ENCODE results near the gene ARHGAP19. TPM values are rescaled to one million over a fixed set of nuclear protein-coding genes. Genes with fewer than 3 reads are reported as not detected.
A peak's percentile ranks its signal among the peaks of the same experiment; 100 is the strongest.

ARHGAP19 gene
- total RNA-seq, 1 experiment from 2014 or later: 28.9 TPM

DNA sequence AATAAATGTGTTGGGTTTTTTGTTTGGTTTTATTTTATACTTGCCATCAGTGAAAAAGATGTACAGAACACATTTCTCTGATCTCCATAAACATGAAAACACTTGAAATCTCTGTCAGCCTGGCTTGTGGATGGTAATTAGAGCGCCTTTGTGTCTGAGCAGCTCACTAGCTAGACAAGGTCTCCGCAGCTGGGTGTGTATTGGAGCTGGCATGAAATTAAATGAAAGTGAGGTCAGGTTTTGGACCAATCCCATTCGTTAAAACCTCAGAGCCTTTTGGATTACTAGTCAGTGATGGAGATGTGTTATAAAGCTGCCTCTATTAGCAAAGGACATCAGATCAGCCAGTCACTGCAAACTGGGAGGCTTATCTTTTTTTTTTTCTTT is 29.4 kb upstream of the ARHGAP19 start:
- no peaks in the 10 kb centered on the region for H3K9me3 ChIP-seq (ENCODE audit: control insufficient read depth, insufficient read depth, low read depth, low read length)
- TF ChIP-seq POLR2AphosphoS5 (IDR thresholded peaks at IDR 0.05; ENCODE audit: low read depth, low read length): no peak
- no peak for TF ChIP-seq TCF7L2 (IDR thresholded peaks at IDR 0.05; ENCODE audit: low read depth, low read length)
- no peak for TF ChIP-seq SIN3A (IDR thresholded peaks at IDR 0.05; ENCODE audit: borderline replicate concordance, insufficient read depth, low read depth, low read length)
- no peak overlapping the region for H3K4me3 ChIP-seq (ENCODE audit: low read depth in 2 of 2, low read length in 2 of 2)
- intact Hi-C loops (cut with micrococcal nuclease; ENCODE audit: unreplicated experiment) (no loop called here), in situ Hi-C loops (cut with HindIII; ENCODE audit: low pct_unique_long_range_greater_than_20kb, low sequenced_read_pairs) (no loop called here)
- DNase-seq (ENCODE audit: low read depth, low spot score) (no peak), ATAC-seq (no peak)
- peak overlapping the region; percentile 64 for H3K27ac ChIP-seq (ENCODE audit: low read length)
- H3K36me3 ChIP-seq (ENCODE audit: control insufficient read depth, insufficient read depth, low read length): no peaks in the 10 kb centered on the region
- CTCF ChIA-PET: no interaction called here
- POLR2A ChIA-PET: interaction anchor here (0.6 kb wide), 1 partner anchor 33 kb away, joined by 5 read pairs; no protein-coding TSS in a partner anchor
- BruUV-seq (replicated peaks): no TSS peak
- peaks cover 47% of the 10 kb centered on the region for H3K4me1 ChIP-seq (ENCODE audit: control insufficient read depth, insufficient read depth, low read length)
- no peaks in the 10 kb centered on the region for H3K27me3 ChIP-seq (ENCODE audit: control insufficient read depth, insufficient read depth, low read length)

DNA sequence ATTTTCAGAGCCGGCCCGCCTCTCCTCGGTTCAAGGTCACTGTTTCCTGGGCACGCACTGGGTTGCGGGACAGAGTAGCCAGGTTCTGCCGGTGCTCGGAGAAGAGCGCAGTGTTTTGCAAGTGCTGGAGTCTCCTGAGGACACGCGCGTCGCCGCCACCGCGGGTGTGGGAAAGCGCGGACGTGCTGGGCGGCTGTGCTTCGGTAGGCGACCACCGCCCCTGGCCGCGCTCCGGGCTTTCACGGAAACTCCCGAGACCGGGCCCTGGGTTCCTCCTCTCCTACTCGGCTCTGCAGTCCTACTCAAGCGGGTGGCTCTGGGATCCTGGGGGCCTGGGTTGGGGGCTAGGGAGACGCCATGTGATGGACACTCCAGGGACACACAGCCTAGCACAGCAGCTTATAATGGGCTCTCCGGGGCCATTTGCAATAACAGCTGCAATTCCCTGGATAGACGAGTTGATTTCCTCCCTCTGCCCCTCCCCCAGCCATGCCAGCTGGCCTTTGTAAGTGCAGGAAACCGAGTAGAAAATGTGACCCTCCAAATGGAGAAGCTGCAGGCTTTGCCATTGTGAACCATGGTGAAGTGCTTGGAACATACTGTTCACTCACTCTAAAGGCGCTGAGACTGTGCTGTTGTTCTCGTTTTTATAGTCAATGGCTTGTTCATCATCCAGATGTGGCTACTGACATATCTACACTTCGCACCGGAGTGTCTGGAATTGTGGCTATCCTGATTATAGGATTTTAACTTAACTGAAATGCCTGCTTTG is 28.8 kb upstream of the ARHGAP19 start:
- BruUV-seq (replicated peaks): no TSS peak
- ChIA-PET CTCF (no interaction called here), POLR2A (no interaction called here)
- DNase-seq (ENCODE audit: low read depth, low spot score): no peak
- intact Hi-C loops (cut with micrococcal nuclease; ENCODE audit: unreplicated experiment) (no loop called here), in situ Hi-C loops (cut with HindIII; ENCODE audit: low pct_unique_long_range_greater_than_20kb, low sequenced_read_pairs) (no loop called here)
- peak overlapping the region; percentile 64 for H3K27ac ChIP-seq (ENCODE audit: low read length)
- peaks cover 42% of the 10 kb centered on the region for H3K4me1 ChIP-seq (ENCODE audit: control insufficient read depth, insufficient read depth, low read length)
- ATAC-seq: no peak
- H3K4me3 ChIP-seq (ENCODE audit: low read depth in 2 of 2, low read length in 2 of 2): no peak overlapping the region
- no peaks in the 10 kb centered on the region for H3K9me3 ChIP-seq (ENCODE audit: control insufficient read depth, insufficient read depth, low read depth, low read length)
- H3K27me3 ChIP-seq (ENCODE audit: control insufficient read depth, insufficient read depth, low read length): no peaks in the 10 kb centered on the region
- no peaks in the 10 kb centered on the region for H3K36me3 ChIP-seq (ENCODE audit: control insufficient read depth, insufficient read depth, low read length)
- TF ChIP-seq, protein P1, sequence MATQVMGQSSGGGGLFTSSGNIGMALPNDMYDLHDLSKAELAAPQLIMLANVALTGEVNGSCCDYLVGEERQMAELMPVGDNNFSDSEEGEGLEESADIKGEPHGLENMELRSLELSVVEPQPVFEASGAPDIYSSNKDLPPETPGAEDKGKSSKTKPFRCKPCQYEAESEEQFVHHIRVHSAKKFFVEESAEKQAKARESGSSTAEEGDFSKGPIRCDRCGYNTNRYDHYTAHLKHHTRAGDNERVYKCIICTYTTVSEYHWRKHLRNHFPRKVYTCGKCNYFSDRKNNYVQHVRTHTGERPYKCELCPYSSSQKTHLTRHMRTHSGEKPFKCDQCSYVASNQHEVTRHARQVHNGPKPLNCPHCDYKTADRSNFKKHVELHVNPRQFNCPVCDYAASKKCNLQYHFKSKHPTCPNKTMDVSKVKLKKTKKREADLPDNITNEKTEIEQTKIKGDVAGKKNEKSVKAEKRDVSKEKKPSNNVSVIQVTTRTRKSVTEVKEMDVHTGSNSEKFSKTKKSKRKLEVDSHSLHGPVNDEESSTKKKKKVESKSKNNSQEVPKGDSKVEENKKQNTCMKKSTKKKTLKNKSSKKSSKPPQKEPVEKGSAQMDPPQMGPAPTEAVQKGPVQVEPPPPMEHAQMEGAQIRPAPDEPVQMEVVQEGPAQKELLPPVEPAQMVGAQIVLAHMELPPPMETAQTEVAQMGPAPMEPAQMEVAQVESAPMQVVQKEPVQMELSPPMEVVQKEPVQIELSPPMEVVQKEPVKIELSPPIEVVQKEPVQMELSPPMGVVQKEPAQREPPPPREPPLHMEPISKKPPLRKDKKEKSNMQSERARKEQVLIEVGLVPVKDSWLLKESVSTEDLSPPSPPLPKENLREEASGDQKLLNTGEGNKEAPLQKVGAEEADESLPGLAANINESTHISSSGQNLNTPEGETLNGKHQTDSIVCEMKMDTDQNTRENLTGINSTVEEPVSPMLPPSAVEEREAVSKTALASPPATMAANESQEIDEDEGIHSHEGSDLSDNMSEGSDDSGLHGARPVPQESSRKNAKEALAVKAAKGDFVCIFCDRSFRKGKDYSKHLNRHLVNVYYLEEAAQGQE (IDR thresholded peaks at IDR 0.05; ENCODE audit: insufficient read depth in 1 of 2, low read depth in 2 of 2, low read length in 1 of 2): no peak
- no peak for TF ChIP-seq POLR2AphosphoS5 (IDR thresholded peaks at IDR 0.05; ENCODE audit: low read depth, low read length)
- TF ChIP-seq TCF7L2 (IDR thresholded peaks at IDR 0.05; ENCODE audit: low read depth, low read length): no peak
- TF ChIP-seq SIN3A (IDR thresholded peaks at IDR 0.05; ENCODE audit: borderline replicate concordance, insufficient read depth, low read depth, low read length): no peak
- TF ChIP-seq, protein P2, sequence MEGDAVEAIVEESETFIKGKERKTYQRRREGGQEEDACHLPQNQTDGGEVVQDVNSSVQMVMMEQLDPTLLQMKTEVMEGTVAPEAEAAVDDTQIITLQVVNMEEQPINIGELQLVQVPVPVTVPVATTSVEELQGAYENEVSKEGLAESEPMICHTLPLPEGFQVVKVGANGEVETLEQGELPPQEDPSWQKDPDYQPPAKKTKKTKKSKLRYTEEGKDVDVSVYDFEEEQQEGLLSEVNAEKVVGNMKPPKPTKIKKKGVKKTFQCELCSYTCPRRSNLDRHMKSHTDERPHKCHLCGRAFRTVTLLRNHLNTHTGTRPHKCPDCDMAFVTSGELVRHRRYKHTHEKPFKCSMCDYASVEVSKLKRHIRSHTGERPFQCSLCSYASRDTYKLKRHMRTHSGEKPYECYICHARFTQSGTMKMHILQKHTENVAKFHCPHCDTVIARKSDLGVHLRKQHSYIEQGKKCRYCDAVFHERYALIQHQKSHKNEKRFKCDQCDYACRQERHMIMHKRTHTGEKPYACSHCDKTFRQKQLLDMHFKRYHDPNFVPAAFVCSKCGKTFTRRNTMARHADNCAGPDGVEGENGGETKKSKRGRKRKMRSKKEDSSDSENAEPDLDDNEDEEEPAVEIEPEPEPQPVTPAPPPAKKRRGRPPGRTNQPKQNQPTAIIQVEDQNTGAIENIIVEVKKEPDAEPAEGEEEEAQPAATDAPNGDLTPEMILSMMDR (IDR thresholded peaks at IDR 0.05): no peak

DNA sequence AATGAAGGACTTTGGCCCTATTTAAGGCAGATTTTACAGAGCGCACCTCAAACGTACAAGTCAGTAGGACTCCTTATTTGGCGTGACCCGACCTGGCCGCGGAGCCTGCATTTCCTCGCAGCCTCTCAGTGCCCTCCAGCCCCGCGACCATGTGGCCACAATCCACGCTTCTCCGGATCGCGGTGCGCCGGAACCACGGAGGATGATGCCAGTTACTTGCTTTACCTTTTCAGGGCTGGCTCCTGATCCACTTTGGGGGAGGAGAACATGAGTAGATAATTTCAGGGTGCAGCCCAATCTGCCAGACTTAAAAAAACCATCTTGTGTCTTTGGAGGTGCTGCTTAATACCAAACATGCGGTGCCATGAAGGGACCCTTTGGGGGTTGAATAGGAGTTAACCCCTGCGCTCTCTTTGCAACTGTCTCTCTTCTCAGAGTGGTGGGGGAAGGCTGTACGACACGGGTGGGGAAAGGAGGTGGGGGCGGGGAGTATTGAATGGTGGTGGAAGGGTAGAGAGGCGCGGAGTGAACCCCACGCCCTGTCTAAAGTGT is 28.1 kb upstream of the ARHGAP19 start:
- Histone ChIP-seq H3K4me3 (ENCODE audit: low read depth in 2 of 2, low read length in 2 of 2) (peak overlapping the region; percentile 47 to 56), H3K9me3 (ENCODE audit: control insufficient read depth, insufficient read depth, low read depth, low read length) (no peaks in the 10 kb centered on the region), H3K27me3 (ENCODE audit: control insufficient read depth, insufficient read depth, low read length) (no peaks in the 10 kb centered on the region), H3K36me3 (ENCODE audit: control insufficient read depth, insufficient read depth, low read length) (no peaks in the 10 kb centered on the region), H3K4me1 (ENCODE audit: control insufficient read depth, insufficient read depth, low read length) (peaks cover 35% of the 10 kb centered on the region), H3K27ac (ENCODE audit: low read length) (peak overlapping the region; percentile 54)
- intact Hi-C loops (cut with micrococcal nuclease; ENCODE audit: unreplicated experiment): no loop called here
- no peak for ATAC-seq
- BruUV-seq (replicated peaks): TSS peak; percentile 91
- DNase-seq (ENCODE audit: low read depth, low spot score): no peak
- in situ Hi-C loops (cut with HindIII; ENCODE audit: low pct_unique_long_range_greater_than_20kb, low sequenced_read_pairs): no loop called here
- TF ChIP-seq TCF7L2 (IDR thresholded peaks at IDR 0.05; ENCODE audit: low read depth, low read length): no peak
- TF ChIP-seq, protein P2 (IDR thresholded peaks at IDR 0.05): no peak
- TF ChIP-seq POLR2AphosphoS5 (IDR thresholded peaks at IDR 0.05; ENCODE audit: low read depth, low read length): no peak
- TF ChIP-seq, protein P1 (IDR thresholded peaks at IDR 0.05; ENCODE audit: insufficient read depth in 1 of 2, low read depth in 2 of 2, low read length in 1 of 2): no peak
- TF ChIP-seq SIN3A (IDR thresholded peaks at IDR 0.05; ENCODE audit: borderline replicate concordance, insufficient read depth, low read depth, low read length): no peak
- ChIA-PET POLR2A (no interaction called here), CTCF (interaction anchor here (0.6 kb wide), 1 partner anchor 42 kb away, joined by 6 read pairs; no protein-coding TSS in a partner anchor)

Data from Panc1 (cell line).